ENCODE data around the gene GUCD1.
"Not testable (repeated sequence)": the region's sequence is repeated elsewhere in the genome, so short reads cannot be mapped to it uniquely, and the experiment has no call there.

GUCD1 gene

GRCh38 chr22:24554313-24555164 lies at the start of gene GUCD1:
TSS of gene GUCD1 (minus strand) at chr22:24555138. CDS start at chr22:24554991, 147 bp downstream.
- DNase-seq (ENCODE audit: low read depth), result peak; percentile 6

- not testable (repeated sequence) for DNase-seq (ENCODE audit: low read depth)
These were observed 49.1 kb upstream of the GUCD1 start for GRCh38 chr22:24603770-24604629.

GRCh38 chr22:24602847-24603769 lies 48.2 kb upstream of the GUCD1 start, which contains the start of gene GGT1:
TSS of gene GGT1 (plus strand) at chr22:24603193. CDS start at chr22:24611082, 7,889 bp downstream.
- not testable (repeated sequence) for DNase-seq (ENCODE audit: low read depth)

- not testable (repeated sequence) for DNase-seq (ENCODE audit: low read depth)
These were observed 47.3 kb upstream of the GUCD1 start for GRCh38 chr22:24602105-24602749.

GRCh38 chr22:24601217-24602104 lies 46.5 kb upstream of the GUCD1 start:
- no peak for DNase-seq (ENCODE audit: low read depth)

GRCh38 chr22:24599958-24600715 lies 45.2 kb upstream of the GUCD1 start:
- not testable (repeated sequence) for DNase-seq (ENCODE audit: low read depth)

GRCh38 chr22:24599514-24599913 lies 44.6 kb upstream of the GUCD1 start:
- DNase-seq (ENCODE audit: low read depth), result no peak

GRCh38 chr22:24597076-24597475 lies 42.1 kb upstream of the GUCD1 start:
- DNase-seq (ENCODE audit: low read depth), result not testable (repeated sequence)

GRCh38 chr22:24595863-24596262 lies 40.9 kb upstream of the GUCD1 start:
- no peak for DNase-seq (ENCODE audit: low read depth)

GRCh38 chr22:24595228-24595627 lies 40.3 kb upstream of the GUCD1 start:
- no peak for DNase-seq (ENCODE audit: low read depth)

GRCh38 chr22:24594569-24595120 lies 39.7 kb upstream of the GUCD1 start:
- no peak for DNase-seq (ENCODE audit: low read depth)

- DNase-seq (ENCODE audit: low read depth), result no peak
These were observed 39.1 kb upstream of the GUCD1 start for GRCh38 chr22:24593836-24594568.

GRCh38 chr22:24593559-24593835 lies 38.6 kb upstream of the GUCD1 start:
- DNase-seq (ENCODE audit: low read depth), result not testable (repeated sequence)

GRCh38 chr22:24592851-24593558 lies 38.1 kb upstream of the GUCD1 start, which contains the start of gene LRRC75B:
TSS of gene LRRC75B (minus strand) at chr22:24593073. CDS start at chr22:24593039, 34 bp downstream.
- no peak for DNase-seq (ENCODE audit: low read depth)

GRCh38 chr22:24592058-24592850 lies 37.3 kb upstream of the GUCD1 start:
- no peak for DNase-seq (ENCODE audit: low read depth)

- no peak for DNase-seq (ENCODE audit: low read depth)
These were observed 36.4 kb upstream of the GUCD1 start for GRCh38 chr22:24591286-24591830.

Data from stimulated activated CD4-positive, alpha-beta T cell treated with anti-CD3 and anti-CD28 coated beads, Interleukin-2, amount 100 ng/mL, for 4 hours (primary cell).